ENCODE measurements around the gene GP1BA.
A peak's percentile ranks its signal among the peaks of the same experiment; 100 is the strongest.
"Not testable (repeated sequence)": the region's sequence is repeated elsewhere in the genome, so short reads cannot be mapped to it uniquely, and the experiment has no call there.

GP1BA gene

GRCh38 chr17:4903051-4903818, 28.8 kb upstream of the GP1BA start, which contains the start of gene CHRNE:
TSS of gene CHRNE (minus strand) at chr17:4903098. CDS start at chr17:4903063, 35 bp downstream.
- H3K9ac ChIP-seq (ENCODE audit: low read length): no peak within 1 kb of the TSS
- H3K27me3 ChIP-seq (ENCODE audit: control insufficient read depth, insufficient read depth, low read length): peaks cover 18% of the 10 kb centered on the region
- peak within 1 kb of the TSS; percentile 6 for H3K4me3 ChIP-seq (ENCODE audit: low read length)
- no peaks in the 10 kb centered on the region for H3K36me3 ChIP-seq (ENCODE audit: control insufficient read depth, insufficient read depth, low read length)
- no peaks in the 10 kb centered on the region for H3K9me3 ChIP-seq (ENCODE audit: control insufficient read depth, low read length)
- peaks cover 32% of the 10 kb centered on the region for H3K4me1 ChIP-seq (ENCODE audit: control insufficient read depth, insufficient read depth, low read length)

- not testable (repeated sequence) for H3K9ac ChIP-seq (ENCODE audit: low read length); H3K9me3 ChIP-seq (ENCODE audit: control insufficient read depth, low read length); H3K36me3 ChIP-seq (ENCODE audit: control insufficient read depth, insufficient read depth, low read length); H3K4me3 ChIP-seq (ENCODE audit: low read length); H3K27me3 ChIP-seq (ENCODE audit: control insufficient read depth, insufficient read depth, low read length)
- H3K4me1 ChIP-seq (ENCODE audit: control insufficient read depth, insufficient read depth, low read length): peaks cover 19% of the 10 kb centered on the region
Observed at GRCh38 chr17:4906642-4907041, 25.4 kb upstream of the GP1BA start.

- Histone ChIP-seq H3K4me1 (ENCODE audit: control insufficient read depth, insufficient read depth, low read length) (peaks cover 13% of the 10 kb centered on the region), H3K9me3 (ENCODE audit: control insufficient read depth, low read length) (no peaks in the 10 kb centered on the region), H3K9ac (ENCODE audit: low read length) (no peak overlapping the region), H3K27me3 (ENCODE audit: control insufficient read depth, insufficient read depth, low read length) (no peaks in the 10 kb centered on the region), H3K36me3 (ENCODE audit: control insufficient read depth, insufficient read depth, low read length) (no peaks in the 10 kb centered on the region), H3K4me3 (ENCODE audit: low read length) (no peak overlapping the region)
Observed at GRCh38 chr17:4908301-4908700, 23.8 kb upstream of the GP1BA start.

GRCh38 chr17:4908711-4909496, 23.2 kb upstream of the GP1BA start:
- Histone ChIP-seq H3K9ac (ENCODE audit: low read length) (peak overlapping the region; percentile 13), H3K9me3 (ENCODE audit: control insufficient read depth, low read length) (no peaks in the 10 kb centered on the region), H3K4me1 (ENCODE audit: control insufficient read depth, insufficient read depth, low read length) (peaks cover 9% of the 10 kb centered on the region), H3K27me3 (ENCODE audit: control insufficient read depth, insufficient read depth, low read length) (no peaks in the 10 kb centered on the region), H3K4me3 (ENCODE audit: low read length) (no peak overlapping the region), H3K36me3 (ENCODE audit: control insufficient read depth, insufficient read depth, low read length) (no peaks in the 10 kb centered on the region)

DNA sequence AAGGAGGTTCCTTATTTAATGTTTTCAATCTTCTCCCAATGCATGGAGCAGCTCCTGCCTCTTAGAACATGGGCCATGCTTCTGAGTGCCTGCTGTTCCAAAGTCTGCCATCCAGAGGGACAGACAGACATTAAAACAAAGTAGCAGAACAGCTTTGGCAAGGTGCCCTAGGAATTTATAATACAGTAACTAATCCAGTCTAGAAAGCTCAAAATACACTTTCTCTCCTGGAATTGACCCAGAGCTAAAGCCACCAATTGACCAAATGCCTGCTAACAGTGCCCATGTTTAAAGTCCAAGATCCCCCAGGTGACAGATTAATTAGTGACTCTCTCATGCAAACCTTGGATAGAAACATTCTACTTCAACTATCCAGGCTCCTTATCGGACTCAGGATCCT, 18.1 kb upstream of the GP1BA start:
- Histone ChIP-seq H3K36me3 (ENCODE audit: control insufficient read depth, insufficient read depth, low read length) (no peaks in the 10 kb centered on the region), H3K4me3 (ENCODE audit: low read length) (no peak overlapping the region), H3K27me3 (ENCODE audit: control insufficient read depth, insufficient read depth, low read length) (no peaks in the 10 kb centered on the region), H3K4me1 (ENCODE audit: control insufficient read depth, insufficient read depth, low read length) (peaks cover 9% of the 10 kb centered on the region), H3K9ac (ENCODE audit: low read length) (no peak overlapping the region), H3K9me3 (ENCODE audit: control insufficient read depth, low read length) (no peaks in the 10 kb centered on the region)

GRCh38 chr17:4914551-4914950, 17.5 kb upstream of the GP1BA start:
- not testable (repeated sequence) for H3K27me3 ChIP-seq (ENCODE audit: control insufficient read depth, insufficient read depth, low read length); H3K36me3 ChIP-seq (ENCODE audit: control insufficient read depth, insufficient read depth, low read length); H3K9ac ChIP-seq (ENCODE audit: low read length); H3K4me1 ChIP-seq (ENCODE audit: control insufficient read depth, insufficient read depth, low read length); H3K9me3 ChIP-seq (ENCODE audit: control insufficient read depth, low read length); H3K4me3 ChIP-seq (ENCODE audit: low read length)

DNA sequence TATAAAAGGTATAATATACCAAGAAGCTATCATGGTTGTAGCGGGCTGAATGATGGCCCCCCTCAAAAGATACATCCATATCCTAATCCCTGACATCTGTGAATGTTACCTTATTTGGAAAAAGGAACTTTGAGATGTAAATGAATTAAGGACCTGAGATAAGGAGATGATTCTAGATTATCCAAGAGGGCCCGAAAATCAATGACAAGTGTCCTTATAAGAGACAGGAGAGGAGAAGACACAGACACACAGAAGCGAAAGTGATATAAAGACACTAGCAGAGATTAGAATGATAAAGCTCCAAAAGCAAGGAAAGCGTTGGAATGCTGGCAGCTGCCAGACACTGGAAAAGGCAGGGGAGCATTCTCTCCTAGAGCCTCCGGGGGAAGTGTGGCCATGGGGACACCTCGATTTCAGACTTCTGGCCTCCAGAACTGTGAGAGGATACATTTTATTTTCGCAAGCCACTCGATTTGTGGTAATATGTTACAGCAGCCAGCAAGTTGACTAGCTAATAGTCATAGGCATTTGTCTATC, 12.5 kb upstream of the GP1BA start:
- H3K27me3 ChIP-seq (ENCODE audit: control insufficient read depth, insufficient read depth, low read length): no peaks in the 10 kb centered on the region
- no peaks in the 10 kb centered on the region for H3K9me3 ChIP-seq (ENCODE audit: control insufficient read depth, low read length)
- H3K9ac ChIP-seq (ENCODE audit: low read length): no peak overlapping the region
- H3K4me1 ChIP-seq (ENCODE audit: control insufficient read depth, insufficient read depth, low read length): no peaks in the 10 kb centered on the region
- no peaks in the 10 kb centered on the region for H3K36me3 ChIP-seq (ENCODE audit: control insufficient read depth, insufficient read depth, low read length)
- H3K4me3 ChIP-seq (ENCODE audit: low read length): no peak overlapping the region

- Histone ChIP-seq H3K36me3 (ENCODE audit: control insufficient read depth, insufficient read depth, low read length) (no peaks in the 10 kb centered on the region), H3K9ac (ENCODE audit: low read length) (no peak overlapping the region), H3K9me3 (ENCODE audit: control insufficient read depth, low read length) (no peaks in the 10 kb centered on the region), H3K4me3 (ENCODE audit: low read length) (no peak overlapping the region), H3K27me3 (ENCODE audit: control insufficient read depth, insufficient read depth, low read length) (no peaks in the 10 kb centered on the region), H3K4me1 (ENCODE audit: control insufficient read depth, insufficient read depth, low read length) (no peaks in the 10 kb centered on the region)
Observed at GRCh38 chr17:4920351-4921048, 11.6 kb upstream of the GP1BA start.

DNA sequence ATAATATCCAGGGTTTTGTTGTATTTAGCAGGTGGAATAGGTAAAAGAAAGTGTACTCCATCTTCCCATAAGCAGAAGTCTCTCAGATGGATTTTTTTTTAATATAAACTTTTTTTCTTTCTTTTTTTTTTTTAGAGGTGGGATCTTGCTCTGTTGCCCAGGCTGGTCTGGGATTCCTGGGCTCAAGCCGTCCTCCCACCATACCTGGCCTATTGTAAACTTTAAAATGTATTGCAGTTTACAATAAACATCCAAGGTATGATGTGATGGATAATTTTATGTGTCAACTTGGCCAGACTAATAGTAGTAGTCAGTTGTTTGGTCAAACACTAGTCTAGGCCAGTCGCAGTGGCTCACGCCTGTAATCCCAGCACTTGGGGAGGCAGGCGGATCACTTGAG, 10.8 kb upstream of the GP1BA start:
- Histone ChIP-seq H3K27me3 (ENCODE audit: control insufficient read depth, insufficient read depth, low read length) (no peaks in the 10 kb centered on the region), H3K9me3 (ENCODE audit: control insufficient read depth, low read length) (no peaks in the 10 kb centered on the region), H3K4me1 (ENCODE audit: control insufficient read depth, insufficient read depth, low read length) (no peaks in the 10 kb centered on the region), H3K9ac (ENCODE audit: low read length) (no peak overlapping the region), H3K4me3 (ENCODE audit: low read length) (no peak overlapping the region), H3K36me3 (ENCODE audit: control insufficient read depth, insufficient read depth, low read length) (no peaks in the 10 kb centered on the region)

DNA sequence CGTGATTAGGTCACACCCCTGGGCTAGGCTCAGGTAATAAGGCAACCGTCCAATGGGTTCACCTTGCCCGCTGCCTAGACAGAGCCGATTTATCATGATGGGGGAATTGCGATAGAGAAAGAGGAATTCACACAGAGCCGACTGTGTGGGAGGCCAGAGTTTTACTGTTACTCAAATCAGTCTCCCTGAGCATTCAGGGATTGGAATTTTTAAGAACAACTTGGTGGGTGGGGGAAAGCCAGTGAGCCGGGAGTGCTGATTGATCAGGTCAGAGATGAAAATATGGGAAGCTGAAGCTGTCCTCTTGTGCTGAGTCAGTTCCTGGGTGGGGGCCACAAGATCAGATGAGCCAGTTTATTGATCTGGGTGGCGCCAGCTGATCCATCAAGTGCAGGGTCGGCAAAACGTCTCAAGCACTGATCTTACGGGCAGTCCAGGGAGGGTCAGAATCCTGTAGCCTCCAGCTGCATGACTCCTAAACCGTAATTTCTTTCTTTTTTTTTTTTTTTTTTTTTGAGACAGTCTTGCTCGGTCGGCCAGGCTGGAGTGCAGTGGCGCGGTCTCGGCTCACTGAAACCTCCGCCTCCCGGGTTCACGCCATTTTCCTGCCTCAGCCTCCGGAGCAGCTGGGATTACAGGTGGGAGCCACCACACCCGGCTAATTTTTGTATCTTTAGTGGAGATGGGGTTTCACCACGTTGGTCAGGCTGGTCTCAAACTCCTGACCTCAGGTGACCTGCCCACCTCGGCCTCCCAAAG, 5.3 kb upstream of the GP1BA start:
- not testable (repeated sequence) for H3K4me3 ChIP-seq (ENCODE audit: low read length); H3K27me3 ChIP-seq (ENCODE audit: control insufficient read depth, insufficient read depth, low read length); H3K9ac ChIP-seq (ENCODE audit: low read length); H3K9me3 ChIP-seq (ENCODE audit: control insufficient read depth, low read length); H3K36me3 ChIP-seq (ENCODE audit: control insufficient read depth, insufficient read depth, low read length); H3K4me1 ChIP-seq (ENCODE audit: control insufficient read depth, insufficient read depth, low read length)

- H3K4me1 ChIP-seq (ENCODE audit: control insufficient read depth, insufficient read depth, low read length): peaks cover under 1% of the 10 kb centered on the region
- no peak overlapping the region for H3K9ac ChIP-seq (ENCODE audit: low read length)
- H3K9me3 ChIP-seq (ENCODE audit: control insufficient read depth, low read length): no peaks in the 10 kb centered on the region
- no peaks in the 10 kb centered on the region for H3K27me3 ChIP-seq (ENCODE audit: control insufficient read depth, insufficient read depth, low read length)
- no peaks in the 10 kb centered on the region for H3K36me3 ChIP-seq (ENCODE audit: control insufficient read depth, insufficient read depth, low read length)
- H3K4me3 ChIP-seq (ENCODE audit: low read length): no peak overlapping the region
Observed at GRCh38 chr17:4928881-4929280, 3.2 kb upstream of the GP1BA start.
